HEK293 (cell line): ENCODE measurements around the gene FIGNL1.

Experiments used
- KLF16 ChIP-seq: fragments of 450-650 bp; formaldehyde crosslinking; IDR thresholded peaks from 2 replicates; pipeline ENCODE4 v1.5.1; 2017; ENCODE audit warnings: missing biosample characterization, missing genetic modification characterization
- ZFHX2 ChIP-seq: fragments of 450-650 bp; formaldehyde crosslinking; conservative IDR thresholded peaks from 2 replicates; pipeline ENCODE4 v1.5.1; 2016; ENCODE audit warnings: missing biosample characterization, missing genetic modification characterization
- ZNF121 ChIP-seq: fragments of 450-650 bp; formaldehyde crosslinking; IDR thresholded peaks from 2 replicates; pipeline ENCODE4 v1.5.1; 2016; ENCODE audit warnings: missing biosample characterization, missing genetic modification characterization
- ZNF133 ChIP-seq: fragments of 450-650 bp; formaldehyde crosslinking; IDR thresholded peaks from 2 replicates; pipeline ENCODE4 v1.5.1; 2016; ENCODE audit warnings: missing biosample characterization, missing genetic modification characterization
- ZNF24 ChIP-seq: fragments of 450-650 bp; formaldehyde crosslinking; IDR thresholded peaks from 2 replicates; pipeline ENCODE4 v1.5.1; 2016; ENCODE audit warnings: missing biosample characterization, missing genetic modification characterization
- ZNF830 ChIP-seq: fragments of 450-650 bp; IDR thresholded peaks from 2 replicates; pipeline ENCODE4 v1.5.0; 2018; ENCODE audit warnings: missing biosample characterization, missing genetic modification characterization, low read depth, mild to moderate bottlenecking, moderate library complexity

DNA sequence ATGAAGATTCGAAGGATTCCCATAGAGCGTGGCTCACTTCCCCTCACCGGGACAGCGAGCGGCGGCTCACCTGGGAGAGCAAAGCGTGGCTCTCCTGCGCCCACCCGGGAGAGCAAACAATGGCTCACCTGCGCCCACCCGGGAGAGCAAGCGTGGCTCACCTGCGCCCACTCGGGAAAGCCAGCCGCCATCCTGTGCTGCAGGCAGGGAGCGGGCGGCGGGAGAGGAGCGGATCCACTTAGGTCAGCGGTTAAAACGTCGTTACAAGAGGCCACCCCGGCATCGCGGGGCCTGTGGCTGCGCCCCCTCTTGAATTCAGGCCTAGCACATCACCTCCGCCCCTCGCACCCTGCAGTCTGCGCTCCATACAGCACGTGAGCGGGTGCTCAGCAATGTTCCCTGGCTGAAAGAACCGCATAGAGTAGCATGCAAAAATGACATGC is 461 bp upstream of the FIGNL1 start:
- TF ChIP-seq ZNF24 (tag by site-specific recombination) (no peak), ZNF121 (tag by site-specific recombination) (no peak), KLF16 (no peak), ZNF133 (tag by site-specific recombination) (no peak), ZFHX2 (tag by site-specific recombination) (no peak), ZNF830 (tag by site-specific recombination) (no peak)
